Measurements from ENCODE around the gene ATG7.

Gene ATG7

DNA sequence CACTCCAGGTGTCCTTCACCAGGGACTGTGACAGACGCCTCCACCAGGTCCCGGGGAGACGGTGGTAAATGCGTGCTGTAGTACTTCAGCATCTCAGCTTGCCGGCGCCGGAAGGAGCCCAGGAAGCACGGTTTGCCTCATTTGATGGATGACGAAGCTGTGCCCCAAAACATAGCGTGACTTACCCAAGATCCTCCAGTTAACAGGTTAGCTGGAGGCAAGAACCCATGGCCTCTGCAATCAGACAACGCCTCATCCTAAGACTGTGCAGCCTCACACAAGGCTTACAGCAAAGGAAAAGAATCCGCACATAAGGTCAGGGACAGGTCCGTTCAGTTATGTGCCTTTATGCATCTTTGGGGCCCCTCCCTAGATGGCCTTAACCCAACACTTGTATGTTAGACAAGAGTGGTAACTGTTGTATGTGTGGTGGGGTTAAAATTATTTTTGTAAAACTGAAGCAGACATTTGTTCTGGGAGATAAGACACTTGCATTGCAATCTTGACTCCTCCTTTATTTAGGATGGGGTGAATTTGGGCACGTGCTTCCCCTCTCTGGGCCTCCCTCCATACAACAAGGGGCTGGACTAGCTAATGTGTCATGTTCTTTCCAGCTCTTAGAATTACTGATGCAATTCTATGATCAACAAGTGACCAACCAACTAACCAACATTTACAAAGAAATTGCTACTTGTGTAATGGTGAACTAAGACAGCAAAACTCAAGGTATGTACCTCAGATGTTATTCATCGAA is 332.1 kb downstream of the ATG7 start:
- TF ChIP-seq, protein P1, sequence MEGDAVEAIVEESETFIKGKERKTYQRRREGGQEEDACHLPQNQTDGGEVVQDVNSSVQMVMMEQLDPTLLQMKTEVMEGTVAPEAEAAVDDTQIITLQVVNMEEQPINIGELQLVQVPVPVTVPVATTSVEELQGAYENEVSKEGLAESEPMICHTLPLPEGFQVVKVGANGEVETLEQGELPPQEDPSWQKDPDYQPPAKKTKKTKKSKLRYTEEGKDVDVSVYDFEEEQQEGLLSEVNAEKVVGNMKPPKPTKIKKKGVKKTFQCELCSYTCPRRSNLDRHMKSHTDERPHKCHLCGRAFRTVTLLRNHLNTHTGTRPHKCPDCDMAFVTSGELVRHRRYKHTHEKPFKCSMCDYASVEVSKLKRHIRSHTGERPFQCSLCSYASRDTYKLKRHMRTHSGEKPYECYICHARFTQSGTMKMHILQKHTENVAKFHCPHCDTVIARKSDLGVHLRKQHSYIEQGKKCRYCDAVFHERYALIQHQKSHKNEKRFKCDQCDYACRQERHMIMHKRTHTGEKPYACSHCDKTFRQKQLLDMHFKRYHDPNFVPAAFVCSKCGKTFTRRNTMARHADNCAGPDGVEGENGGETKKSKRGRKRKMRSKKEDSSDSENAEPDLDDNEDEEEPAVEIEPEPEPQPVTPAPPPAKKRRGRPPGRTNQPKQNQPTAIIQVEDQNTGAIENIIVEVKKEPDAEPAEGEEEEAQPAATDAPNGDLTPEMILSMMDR (conservative IDR thresholded peaks at IDR 0.05) = no peak
- H3K27ac ChIP-seq = peak overlapping the region; percentile 88

DNA sequence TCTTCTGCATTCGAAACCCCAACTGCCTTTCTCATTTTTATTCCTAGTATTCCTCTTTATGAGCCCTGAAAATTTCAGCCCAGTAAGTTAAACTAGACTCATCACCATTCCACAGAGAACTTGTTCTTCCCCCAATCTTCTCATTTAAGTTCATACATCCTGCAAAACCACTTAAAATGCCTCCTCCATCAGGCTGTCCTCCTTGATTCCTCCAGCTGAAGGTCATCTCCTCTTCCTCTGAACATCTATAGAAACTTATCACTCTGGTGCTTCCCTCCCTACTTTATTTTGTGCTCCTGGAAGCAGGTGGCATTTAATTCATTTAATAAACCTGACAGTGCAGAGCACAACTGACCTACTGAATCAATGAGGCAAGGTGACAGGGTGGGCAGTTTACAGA is 333.2 kb downstream of the ATG7 start:
- TF ChIP-seq, protein P1 (conservative IDR thresholded peaks at IDR 0.05) = no peak
- no peak overlapping the region for H3K27ac ChIP-seq

DNA sequence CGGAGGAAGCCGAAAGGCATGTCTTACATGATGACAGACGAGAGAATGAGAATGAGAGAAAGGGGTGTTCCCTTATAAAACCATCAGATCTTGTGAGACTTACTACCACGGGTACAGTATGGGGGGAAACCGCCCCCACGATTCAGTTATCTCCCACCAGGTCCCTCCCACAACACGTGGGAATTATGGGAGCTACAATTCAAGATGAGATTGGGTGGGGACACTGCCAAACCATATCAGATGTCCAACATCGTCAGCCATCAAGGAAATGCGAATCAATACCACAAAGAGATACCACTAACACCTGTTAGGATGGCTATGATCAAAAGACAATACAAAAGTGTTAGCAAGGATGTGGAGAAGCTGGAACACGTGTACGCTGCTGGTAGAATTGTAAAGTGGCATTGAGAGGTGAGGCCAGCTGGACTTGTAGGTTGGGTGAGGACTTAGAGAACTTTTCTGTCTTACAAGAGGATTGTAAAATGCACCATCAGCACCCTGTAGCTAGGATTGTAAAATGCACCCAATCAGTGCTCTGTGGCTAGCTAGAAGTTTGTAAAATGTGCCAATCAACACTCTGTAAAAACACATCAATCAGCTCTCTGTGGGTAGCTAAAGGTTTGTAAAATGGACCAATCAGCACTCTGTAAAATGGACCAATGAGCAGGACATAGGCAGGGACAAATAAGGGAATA is 334.0 kb downstream of the ATG7 start:
- H3K27ac ChIP-seq = no peak overlapping the region

DNA sequence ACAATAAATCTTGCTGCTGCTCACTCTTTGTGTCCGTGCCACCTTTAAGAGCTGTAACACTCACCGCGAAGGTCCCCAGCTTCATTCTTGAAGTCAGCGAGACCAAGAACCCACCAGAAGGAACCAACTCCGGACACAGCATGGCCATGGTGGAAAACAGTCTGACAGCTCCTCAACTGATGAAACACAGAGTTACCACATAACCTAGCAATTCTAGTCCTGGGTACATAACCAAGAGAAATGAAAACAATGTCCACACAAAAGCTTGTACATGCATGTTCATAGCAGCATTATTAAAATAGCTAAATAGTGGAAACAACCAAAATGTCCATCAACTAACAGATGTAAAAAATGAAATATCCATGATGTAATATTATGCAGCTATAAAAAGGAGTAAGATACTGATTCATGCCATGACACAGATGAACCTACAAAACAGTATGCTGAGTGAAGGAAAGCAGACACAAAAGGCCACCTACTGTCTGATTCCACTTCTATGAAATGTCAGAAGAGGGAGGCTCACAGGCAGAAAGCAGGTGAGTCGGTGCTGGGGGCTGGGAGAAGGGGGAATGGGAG is 334.8 kb downstream of the ATG7 start:
- TF ChIP-seq, protein P1 (conservative IDR thresholded peaks at IDR 0.05) = no peak
- H3K27ac ChIP-seq = no peak overlapping the region

More for the DNA sequence above, 334.0 kb downstream of the ATG7 start:
- TF ChIP-seq, protein P1 (conservative IDR thresholded peaks at IDR 0.05) = no peak

Data from VCaP (cell line).